Stromal cell of bone marrow (primary cell): ENCODE results near the gene TEDC2.

Experiments used
- DNase-seq: peaks from one replicate; pipeline ENCODE4 v3.0.0-alpha.2; 2012; ENCODE audit warnings: low read depth

The TEDC2 gene

GRCh38 chr16:2465653-2466415, 5.9 kb downstream of the TEDC2 start:
- no peak for DNase-seq

- no peak for DNase-seq
Measured at GRCh38 chr16:2466667-2467527, 7.0 kb downstream of the TEDC2 start.

GRCh38 chr16:2467528-2468232, 7.8 kb downstream of the TEDC2 start:
- peak; percentile 63 for DNase-seq

GRCh38 chr16:2468233-2468724, 8.4 kb downstream of the TEDC2 start:
- no peak for DNase-seq

GRCh38 chr16:2468725-2469398, 9.0 kb downstream of the TEDC2 start:
- no peak for DNase-seq

- DNase-seq: no peak
Measured at GRCh38 chr16:2469399-2470233, 9.7 kb downstream of the TEDC2 start.

- no peak for DNase-seq
Measured at GRCh38 chr16:2470234-2470601, 10.3 kb downstream of the TEDC2 start.

- DNase-seq: no peak
Measured at GRCh38 chr16:2470603-2471015, 10.7 kb downstream of the TEDC2 start.

GRCh38 chr16:2471016-2471652, 11.2 kb downstream of the TEDC2 start, which contains the start of gene NTN3:
TSS of gene NTN3 (plus strand) at chr16:2471297. CDS start at chr16:2471702, 405 bp downstream.
- no peak for DNase-seq

- no peak for DNase-seq
Measured at GRCh38 chr16:2471653-2472487, 12.0 kb downstream of the TEDC2 start.

- DNase-seq: no peak
Measured at GRCh38 chr16:2472488-2472864, 12.6 kb downstream of the TEDC2 start.

GRCh38 chr16:2472885-2473445, 13.1 kb downstream of the TEDC2 start:
- DNase-seq: no peak

- DNase-seq: no peak
Measured at GRCh38 chr16:2473446-2473926, 13.6 kb downstream of the TEDC2 start.

- no peak for DNase-seq
Measured at GRCh38 chr16:2473999-2474876, 14.3 kb downstream of the TEDC2 start.

GRCh38 chr16:2474877-2475412, 15.0 kb downstream of the TEDC2 start, which contains the start of gene TBC1D24:
TSS of gene TBC1D24 (plus strand) at chr16:2475127. CDS start at chr16:2496149, 21,022 bp downstream.
- peak; percentile 63 for DNase-seq

- no peak for DNase-seq
Measured at GRCh38 chr16:2475413-2476344, 15.8 kb downstream of the TEDC2 start.
